ENCODE measurements around the gene DPY19L2.
"Not testable (repeated sequence)": the region's sequence is repeated elsewhere in the genome, so short reads cannot be mapped to it uniquely, and the experiment has no call there.

GRCh38 chr12:63685789-63686188 lies 17.5 kb upstream of the DPY19L2 start:
- not testable (repeated sequence) for TF ChIP-seq POLR2A, CTCF (IDR thresholded peaks at IDR 0.05)
